Measurements from ENCODE around the gene PCNT.

PCNT gene

DNA sequence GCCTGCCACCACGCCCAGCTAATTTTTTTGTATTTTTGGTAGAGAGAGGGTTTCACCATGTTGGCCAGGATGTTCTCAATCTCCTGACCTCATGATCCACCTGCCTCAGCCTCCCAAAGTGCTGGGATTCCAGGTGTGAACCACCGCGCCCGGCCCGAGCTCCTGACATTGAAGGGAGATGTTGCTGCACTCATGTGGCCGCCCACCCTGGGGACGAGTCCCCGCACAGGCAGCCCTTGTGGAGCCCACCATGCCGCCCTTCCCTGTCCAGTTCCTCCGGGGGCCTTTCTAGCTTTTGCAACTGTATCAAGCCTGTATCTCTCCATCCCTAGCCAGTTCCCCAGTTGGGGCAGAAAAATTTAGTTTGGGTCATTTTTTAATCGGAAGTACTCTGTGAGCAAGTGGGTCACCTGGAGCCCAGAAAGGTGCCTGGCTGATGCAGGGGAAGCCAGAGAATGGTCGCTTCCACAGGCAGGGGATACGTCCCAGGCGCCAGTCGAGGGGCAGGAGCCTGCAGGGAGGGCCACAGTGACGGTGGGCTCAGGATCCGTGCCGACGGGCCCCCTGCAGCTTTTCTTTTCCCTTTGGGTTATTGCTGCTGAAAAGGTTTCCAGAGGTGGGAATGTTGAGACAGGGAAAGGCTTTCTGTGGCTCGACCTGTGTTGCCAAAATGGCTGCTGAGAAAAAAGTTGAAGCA is 20.4 kb downstream of the PCNT start:
- DNase-seq = no peak

DNA sequence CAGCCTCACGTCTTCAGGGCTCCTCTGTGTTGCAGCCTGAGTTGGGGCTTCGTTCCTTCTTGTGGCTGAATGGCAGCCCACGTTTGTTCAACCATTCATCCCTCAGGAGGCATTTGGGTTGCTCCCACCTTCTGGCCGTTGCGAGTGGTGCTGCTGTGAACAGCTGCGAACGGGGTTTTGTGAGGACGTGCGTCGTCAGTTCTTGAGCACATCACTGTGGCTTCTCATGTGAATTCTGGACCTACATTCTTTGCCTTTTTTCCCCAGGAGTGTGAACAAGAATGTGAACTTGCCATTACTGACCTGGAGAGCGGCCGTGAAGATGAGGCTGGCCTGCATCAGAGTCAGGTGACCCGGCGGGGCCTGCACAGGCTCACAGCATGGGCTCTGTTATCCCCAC is 21.9 kb downstream of the PCNT start:
- no peak for DNase-seq

DNA sequence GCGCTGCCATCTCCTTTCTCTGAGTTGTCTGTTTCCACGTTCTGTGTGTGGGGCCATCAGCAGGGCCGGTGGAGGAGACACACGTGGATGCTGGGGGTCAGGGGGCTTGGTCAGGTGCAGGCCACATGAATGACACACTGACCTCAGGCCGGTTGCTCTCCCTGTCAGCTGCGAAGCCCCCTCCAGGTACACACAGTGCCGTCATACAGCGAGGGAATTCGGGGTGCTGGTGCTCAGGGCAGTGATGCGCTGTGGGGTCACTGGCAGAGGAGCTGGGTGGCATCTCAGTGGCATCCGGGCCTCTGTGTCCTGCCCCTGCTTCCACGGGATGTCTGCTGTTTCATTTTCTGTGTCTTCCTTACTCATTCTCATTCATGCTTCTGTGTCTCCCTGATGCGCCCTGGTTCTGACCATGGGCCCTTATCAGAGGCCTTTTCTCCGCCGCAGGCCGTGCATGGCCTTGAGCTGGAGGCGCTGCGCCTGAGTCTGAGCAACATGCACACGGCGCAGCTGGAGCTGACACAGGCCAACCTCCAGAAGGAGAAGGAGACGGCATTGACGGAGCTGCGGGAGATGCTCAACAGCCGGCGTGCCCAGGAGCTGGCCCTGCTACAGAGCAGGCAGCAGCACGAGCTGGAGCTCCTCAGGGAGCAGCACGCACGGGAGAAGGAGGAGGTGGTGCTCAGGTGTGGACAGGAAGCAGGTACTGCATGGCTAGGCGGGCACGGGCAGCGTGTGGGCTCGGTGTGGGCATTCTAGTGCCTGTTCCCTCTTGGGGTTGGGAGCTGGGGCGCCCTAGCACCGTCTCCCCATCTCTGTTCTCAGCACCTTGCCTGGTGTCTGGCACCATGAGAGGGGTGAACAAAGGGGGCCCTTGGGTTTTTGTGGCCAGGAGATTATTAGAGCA is 22.6 kb downstream of the PCNT start:
- DNase-seq = no peak

DNA sequence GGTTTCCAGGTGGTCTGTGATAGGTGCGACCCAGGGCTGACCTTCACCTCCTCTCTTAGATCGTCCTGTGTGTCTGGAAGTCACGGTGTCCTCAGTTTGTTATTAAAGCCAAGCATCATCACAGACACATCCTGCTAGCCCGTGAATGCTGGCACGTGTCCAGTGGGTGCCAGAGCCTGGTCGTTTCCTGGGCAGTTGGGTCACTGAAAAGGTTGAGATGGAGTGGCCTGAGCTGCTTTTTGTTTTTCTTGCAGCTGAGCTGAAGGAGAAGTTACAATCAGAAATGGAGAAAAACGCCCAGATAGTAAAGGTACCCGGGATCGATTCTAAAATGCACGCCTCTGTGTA is 23.2 kb downstream of the PCNT start:
- DNase-seq = no peak

DNA sequence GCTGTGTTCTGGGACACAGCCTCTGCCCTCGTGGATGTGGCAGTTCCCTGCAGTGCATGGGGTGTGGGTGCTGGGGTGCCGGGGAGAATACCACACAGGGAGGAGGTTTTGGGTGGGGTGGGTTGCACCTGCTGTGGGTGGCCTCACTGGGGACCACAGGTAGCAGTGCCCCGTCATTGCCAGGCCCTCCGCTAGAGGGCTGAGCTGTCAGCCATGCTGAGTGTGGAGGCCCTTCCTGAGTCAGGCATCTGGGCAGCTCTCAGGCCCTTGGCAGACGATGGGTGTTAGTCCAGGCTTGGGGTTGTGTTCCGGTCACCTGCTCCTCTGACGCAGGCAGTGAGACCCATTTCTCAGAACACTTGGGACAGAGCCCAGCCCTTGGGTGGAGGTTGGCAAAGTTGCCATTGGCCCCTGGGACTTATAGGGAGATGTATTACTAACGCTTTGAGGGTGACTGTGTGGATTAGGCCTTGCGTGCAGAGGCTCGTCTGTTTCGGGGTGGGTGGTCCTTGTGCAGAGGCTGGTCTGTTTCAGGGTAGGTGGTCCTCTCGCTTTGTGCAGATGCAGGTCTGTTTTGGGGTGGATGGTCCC is 23.9 kb downstream of the PCNT start:
- DNase-seq = no peak

DNA sequence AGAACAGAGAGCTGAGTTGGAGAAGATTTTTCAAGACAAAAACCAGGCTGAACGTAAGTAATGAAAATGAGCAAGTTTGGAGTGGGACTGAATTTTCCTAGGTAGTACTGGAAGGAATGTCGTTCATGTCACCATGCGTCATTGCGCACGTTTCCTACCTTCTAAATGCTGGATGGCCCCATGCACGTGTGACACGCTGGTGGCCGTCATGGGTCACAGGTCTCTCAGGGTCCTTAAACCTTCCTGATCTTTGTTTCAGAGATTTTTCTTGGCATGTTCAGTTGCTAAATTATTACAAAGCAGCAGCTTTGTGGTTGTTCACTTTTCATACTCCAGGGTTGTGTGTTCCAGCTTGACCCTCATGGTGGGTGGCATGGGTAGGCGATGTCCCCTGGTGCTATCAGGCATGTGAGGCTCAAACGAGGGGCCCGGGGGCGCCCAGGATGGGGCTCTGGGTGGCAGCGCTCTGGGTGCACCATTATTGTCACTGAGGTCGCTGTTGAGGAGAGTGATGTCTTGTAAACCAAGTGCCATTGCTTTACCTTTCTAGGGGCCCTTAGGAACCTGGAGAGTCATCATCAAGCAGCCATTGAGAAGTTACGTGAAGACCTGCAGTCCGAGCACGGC is 25.3 kb downstream of the PCNT start:
- DNase-seq = no peak

DNA sequence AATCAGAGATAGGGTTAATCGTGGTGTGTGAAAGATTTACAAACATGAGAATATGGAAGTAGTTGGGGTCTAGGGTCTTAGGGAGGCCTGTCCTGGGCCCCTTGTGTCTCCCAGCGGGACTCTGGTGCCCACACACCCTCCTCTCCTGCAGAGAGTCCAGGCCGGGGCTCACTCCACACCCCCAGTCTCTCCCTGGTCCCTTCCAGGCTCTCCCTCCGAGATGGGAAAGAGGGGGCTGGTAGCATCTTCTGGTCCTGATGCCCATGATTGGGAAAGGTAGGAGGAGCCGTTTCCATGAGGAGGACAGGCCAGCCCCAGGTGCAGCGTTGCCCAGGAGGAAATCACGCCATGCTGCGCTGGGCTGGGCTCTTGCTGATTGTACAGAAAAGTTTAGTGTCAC is 26.6 kb downstream of the PCNT start:
- DNase-seq = no peak

DNA sequence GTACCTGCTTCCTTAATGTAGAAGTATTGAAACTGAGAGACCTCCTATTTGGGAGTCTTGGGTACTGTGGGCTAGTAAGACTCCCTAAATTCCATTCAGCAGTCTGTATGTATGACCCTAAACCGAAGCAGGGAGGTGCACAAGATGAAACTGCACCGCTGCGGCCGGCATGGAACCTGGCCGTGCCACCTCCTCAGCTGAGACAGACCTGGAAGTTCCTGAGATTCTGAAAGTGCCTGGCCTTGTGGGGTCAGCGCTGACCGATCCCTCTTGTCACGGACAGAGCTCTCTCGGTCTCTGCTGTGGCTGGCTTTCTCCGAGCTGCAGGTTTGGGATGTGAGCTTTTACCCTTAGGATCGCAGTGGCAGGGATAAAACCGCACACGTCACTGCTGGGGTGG is 27.0 kb downstream of the PCNT start:
- no peak for DNase-seq

DNA sequence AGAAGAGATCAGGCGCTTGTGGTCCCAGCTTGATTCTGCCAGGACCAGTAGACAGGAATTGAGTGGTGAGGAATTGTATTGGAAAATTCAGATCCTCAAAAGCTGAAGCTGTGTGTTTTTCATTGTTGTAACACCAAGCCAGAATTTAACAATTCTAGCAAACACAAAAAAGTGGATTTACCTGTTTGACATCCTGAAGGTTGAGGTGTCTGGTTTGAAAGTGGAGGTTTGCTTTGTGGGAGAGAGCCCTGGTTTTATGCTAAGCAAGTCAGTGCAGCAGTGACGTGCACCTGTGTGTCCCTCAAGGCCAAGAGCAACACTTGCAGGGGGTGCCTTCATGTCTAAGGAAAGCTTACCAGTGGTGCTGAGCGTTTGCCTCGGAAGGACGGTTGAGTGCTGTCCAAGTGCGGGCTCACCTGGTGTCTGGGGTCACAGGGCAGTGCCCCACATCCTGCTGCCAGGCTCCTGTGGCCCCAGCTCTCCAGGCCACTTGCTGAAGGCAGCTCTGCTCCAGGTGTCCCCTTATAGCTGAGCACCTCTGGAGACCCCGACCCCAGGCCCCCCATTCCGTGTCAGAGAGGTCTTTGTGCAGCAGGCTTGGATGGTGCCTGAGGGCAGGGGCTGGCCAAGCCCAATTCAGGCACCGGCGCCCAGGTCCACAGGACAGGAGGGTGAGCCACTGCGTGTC is 27.7 kb downstream of the PCNT start:
- no peak for DNase-seq

DNA sequence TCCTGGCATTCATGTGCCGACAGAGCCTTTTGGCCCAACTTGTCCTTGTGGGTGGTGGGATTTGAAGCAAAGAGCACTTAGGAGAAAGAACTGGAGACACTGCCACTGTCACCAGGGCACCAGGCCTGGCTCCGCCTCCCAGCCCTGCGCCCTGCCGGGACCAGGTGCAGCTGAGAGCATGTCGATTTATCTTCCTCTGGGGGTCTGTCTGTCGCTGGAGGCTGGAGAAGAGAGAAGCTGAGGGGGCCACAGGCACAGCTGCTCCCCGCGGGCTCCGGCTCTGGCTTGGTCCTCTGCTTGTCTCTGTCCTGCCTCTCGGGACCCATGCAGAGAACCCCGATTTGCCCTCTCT is 28.2 kb downstream of the PCNT start:
- DNase-seq = no peak

DNA sequence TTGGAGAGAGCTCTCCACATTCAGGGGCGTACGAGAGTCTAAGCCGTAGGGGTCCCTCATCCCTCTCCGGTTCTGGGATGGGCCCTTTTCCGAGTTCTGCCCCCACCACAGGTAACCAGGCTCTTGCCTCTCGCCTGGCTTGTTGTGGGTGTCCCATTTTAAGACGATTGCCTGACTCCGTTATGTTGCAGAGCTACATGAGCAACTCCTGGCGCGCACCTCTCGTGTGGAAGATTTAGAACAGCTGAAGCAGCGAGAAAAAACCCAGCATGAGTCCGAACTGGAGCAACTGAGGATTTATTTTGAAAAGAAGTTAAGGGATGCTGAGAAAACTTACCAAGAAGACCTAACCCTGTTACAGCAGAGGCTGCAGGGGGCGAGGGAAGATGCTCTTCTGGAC is 29.0 kb downstream of the PCNT start:
- no peak for DNase-seq

DNA sequence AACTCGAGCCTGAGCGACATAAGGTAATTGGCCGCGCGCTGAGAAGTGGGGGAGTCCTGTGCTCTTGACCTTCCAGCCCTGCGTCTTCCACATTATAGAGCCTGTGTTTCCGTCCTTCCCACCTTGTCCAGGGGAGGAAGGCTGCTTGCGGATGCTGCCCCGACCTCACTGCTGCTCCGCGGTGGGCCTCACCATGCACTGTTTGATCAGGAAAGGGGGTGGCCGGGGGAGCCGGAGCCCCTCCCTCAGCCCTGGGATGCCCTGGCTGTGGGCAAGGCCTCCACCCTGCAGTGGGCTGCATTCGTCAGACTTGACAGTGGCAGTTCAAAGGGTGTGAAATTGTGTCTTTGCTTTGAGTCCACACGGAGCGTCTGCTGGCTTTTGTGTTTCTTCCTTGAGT is 30.1 kb downstream of the PCNT start:
- no peak for DNase-seq

DNA sequence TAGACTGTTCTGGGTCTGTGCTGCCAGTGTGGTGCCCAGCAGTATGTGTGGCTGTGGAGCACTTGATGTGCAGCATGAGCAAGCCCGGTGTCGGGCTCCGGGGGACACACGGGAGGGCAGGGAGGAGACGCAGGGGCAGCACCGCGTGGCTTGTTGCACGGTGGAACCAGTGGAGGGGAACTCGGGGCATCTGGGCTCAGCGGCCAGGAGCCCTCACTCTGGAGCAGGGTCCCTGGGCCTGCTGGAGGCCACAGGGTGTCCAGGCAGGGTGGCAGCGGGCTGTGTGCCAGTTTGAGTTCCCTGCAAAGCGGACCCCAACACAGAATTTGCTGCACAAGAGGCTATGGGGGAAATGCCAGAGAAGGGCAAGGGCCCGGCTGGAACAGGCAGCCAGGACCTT is 30.6 kb downstream of the PCNT start:
- DNase-seq = no peak

DNA sequence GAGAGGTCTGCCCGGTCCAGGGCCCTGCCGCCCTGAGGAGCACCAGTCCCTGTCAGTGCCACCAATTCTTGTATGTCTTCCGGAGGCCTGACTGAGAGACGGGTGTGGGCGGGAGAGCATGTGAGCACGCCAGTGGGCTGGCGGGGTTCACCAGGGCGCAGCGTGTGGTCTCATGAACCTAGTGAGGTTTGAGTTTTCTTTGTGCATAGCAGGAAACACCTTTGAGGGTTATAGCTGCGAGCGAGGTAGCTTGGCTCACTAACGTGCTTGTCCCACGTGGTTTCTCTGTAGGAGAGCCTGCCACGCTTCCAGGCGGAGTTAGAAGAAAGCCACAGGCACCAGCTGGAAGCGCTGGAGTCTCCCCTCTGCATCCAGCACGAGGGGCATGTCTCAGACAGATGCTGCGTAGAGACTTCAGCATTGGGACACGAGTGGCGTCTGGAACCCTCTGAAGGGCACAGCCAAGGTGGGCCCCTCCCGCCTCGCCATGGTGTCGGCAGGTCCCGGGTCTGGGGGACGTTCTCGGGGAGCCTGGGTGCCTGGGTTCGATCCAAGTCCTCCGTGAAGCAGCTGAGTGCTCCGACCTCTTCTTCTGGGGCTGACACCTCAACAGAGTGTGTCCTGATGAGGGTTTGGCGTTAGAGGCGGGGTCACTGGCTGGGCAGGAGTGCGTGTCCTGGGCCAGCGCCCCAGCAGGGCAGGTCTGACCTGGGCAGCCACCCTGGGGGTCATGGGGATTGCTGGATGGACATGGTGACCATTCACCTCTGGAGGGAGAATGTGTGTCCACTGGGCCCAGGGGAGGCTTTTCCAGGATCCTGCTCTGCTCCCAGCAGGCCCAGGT is 31.4 kb downstream of the PCNT start:
- DNase-seq = no peak

DNA sequence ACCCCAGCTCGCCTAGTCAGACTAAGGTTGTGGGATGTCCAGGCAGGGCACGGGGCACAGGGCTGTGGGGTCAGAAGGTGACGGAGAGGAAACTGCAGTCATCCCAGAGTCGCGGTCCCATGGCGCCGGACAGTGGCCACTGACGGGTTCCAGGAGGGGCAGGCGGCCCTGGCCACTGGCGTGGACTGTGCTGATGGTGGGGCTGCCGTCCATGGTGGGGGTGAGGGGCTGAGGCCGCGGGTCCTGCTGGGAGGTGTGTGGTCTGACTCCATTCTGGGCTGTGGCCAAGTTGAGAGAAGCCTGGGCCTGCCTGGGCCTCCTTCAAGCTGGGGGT is 32.0 kb downstream of the PCNT start:
- no peak for DNase-seq

DNA sequence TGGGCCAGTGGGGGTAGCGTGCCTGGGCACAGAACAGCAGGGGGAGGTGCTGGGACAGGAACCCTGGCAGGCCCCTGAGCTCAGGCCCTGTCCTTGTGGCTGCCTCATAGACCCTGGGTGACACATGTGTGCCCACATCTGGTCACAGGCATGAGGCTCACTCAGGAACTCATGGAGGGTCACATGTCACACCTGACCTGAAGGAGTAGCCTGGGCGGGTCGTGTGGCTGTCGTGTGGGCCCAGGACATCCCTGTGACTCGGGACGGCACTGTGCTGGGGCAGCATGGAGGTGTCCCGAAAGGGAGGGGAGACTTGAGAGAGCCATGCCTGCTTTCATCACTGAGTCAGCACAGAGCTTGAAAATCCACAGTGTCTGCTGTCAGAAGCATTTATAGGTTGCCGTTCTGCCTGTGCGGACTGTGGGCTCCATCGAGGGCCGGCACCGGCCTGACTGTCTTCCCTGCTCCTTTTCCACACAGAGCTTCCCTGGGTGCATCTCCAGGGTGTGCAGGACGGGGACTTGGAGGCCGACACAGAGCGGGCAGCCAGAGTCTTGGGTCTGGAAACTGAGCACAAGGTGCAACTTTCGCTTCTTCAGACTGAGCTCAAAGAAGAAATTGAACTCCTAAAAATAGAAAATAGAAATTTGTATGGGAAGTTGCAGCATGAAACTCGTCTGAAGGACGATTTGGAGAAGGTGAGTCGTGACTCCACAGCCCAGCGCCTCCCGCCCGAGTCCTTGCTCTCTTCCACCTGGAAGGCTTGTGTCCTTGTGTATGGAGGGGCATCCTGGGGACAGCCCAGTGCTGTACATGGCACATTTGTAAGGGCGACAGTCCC is 32.8 kb downstream of the PCNT start:
- DNase-seq = no peak

DNA sequence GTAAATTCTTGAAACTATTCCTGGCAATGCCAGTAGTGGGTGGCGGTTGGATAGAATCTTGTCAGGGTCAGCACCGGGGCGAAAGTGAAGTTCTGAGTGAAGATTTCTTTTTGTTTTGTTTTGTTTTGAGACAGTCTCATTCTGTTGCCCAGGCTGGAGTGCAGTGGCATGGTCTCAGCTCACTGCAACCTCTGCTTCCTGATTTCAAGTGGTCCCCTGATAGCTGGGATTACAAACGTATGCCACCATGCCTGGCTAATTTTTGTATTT is 33.3 kb downstream of the PCNT start:
- DNase-seq = no peak

DNA sequence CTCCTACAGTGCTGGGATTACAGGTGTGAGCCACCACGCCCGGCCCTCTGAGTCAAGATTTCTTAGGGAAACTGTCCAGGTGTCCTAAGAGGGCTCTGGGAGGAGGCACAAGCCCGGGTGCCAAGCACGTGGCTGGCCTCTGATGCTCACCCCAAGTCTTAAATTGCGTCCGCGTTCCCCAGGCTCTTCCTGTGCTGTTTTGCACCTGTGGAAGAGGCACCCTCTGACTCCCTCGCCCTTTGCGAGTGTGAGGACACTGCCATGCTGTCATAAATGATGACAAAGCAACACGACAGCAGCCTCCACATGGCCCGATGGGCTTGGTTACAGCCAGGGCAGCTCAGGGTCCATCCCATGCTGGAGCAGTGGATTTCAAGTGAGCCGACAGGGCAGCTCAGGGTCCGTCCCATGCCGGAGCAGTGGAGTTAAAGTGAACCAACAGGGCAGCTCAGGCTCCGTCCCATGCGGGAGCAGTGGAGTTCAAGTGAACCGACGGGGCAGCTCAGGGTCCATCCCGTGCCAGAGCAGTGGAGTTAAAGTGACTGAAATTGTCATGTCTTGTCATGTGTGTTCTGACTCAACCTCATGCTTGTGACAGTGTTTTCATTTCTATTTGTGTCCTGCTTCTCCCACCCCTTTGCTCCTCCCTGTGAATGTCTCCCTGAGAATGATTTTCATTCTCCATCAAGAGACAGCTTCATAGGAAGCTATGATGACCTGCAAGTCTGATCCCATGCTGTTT is 33.9 kb downstream of the PCNT start:
- DNase-seq = no peak

DNA sequence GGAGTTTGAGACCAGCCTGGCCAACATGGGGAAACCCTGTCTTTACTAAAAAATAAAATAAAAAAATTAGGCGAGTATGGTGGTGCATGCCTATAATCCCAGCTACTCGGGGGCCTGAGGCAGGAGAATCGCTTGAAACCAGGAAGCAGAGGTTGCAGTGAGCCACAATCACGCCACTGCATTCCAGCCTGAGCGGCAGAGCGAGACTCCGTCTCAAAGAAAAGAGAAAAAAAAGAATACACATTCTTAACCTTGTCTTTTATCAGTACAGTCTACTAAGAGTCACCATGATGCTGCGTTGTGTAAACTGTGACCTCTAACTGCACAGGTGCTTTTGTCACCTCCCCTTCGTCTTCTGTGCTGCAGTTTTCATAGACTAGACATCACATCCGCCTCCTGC is 37.2 kb downstream of the PCNT start:
- DNase-seq = no peak

DNA sequence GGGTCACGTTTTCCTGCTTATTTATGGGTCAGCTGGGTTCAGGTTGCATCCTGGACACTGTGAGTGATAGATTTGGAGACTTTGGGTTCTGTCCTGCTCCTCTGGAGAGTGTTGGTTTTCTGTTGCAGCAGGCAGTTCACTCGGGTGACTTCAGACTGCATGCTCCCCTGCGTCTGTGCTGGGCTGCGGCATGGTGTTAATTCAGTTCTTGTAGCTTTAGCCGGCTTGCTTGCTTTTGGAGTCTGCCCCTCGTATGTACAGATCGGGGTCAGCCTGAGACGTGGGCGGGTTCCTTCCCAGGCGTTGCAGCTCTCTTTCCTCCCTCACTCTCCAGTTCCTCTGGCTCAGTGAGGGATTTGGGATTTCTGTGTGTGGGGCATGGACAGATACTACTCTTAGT is 38.0 kb downstream of the PCNT start:
- no peak for DNase-seq

DNA sequence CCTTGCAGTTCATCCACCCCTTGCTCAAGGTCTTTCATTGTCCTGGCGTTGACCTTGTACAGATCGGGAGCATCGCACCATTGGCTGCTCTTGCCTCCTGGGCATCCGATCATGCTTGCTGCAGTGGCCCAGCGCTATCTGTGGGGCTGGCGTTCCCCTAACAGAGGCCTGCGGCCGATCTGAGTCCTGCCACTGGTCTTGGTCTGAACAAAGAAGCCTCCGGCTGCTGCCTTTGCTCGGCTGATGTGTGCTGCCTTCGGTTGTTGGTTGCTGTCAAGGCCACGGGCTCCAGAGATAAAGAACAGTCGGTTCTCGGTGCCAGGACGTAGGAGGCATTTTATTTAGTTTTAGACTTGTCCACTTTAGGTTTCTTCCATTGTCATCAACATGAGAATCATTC is 39.0 kb downstream of the PCNT start:
- DNase-seq = no peak
